ENCODE measurements around the gene TMEM116. TPM values are rescaled to one million over a fixed set of nuclear protein-coding genes. Genes with fewer than 3 reads are reported as not detected.
"Not testable (repeated sequence)": the region's sequence is repeated elsewhere in the genome, so short reads cannot be mapped to it uniquely, and the experiment has no call there.

TMEM116 gene
- total RNA-seq, 1 donor from 2014 or later, result 11.0 TPM

GRCh38 chr12:111952084-111952787, 60.7 kb downstream of the TMEM116 start:
- H3K4me3 Mint-ChIP-seq; H3K27ac Mint-ChIP-seq; intact Hi-C loops (cut with micrococcal nuclease); DNase-seq (ENCODE audit: low spot score); H3K27me3 Mint-ChIP-seq (ENCODE audit: insufficient read depth): not testable (repeated sequence)
- peaks cover 23% of the 10 kb centered on the region for H3K36me3 Mint-ChIP-seq (ENCODE audit: low read depth)
- peaks cover 43% of the 10 kb centered on the region for H3K4me1 Mint-ChIP-seq (ENCODE audit: low read depth)
- H3K9me3 Mint-ChIP-seq, result peaks cover 28% of the 10 kb centered on the region

- H3K4me3 Mint-ChIP-seq; H3K27ac Mint-ChIP-seq; H3K27me3 Mint-ChIP-seq (ENCODE audit: insufficient read depth): not testable (repeated sequence)
- Mint-ChIP-seq H3K4me1 (ENCODE audit: low read depth) (peaks cover 50% of the 10 kb centered on the region), H3K9me3 (peaks cover 26% of the 10 kb centered on the region), H3K36me3 (ENCODE audit: low read depth) (peaks cover 20% of the 10 kb centered on the region)
- intact Hi-C loops (cut with micrococcal nuclease), result loop anchor here (1.0 kb wide), 2 partner anchors 43 to 62 kb away; partner anchors contain the start of genes ERP29 and TMEM116
- DNase-seq (ENCODE audit: low spot score), result peak; percentile 45
Observed at GRCh38 chr12:111950961-111951676, 61.8 kb downstream of the TMEM116 start.

GRCh38 chr12:111943929-111944328, 69.0 kb downstream of the TMEM116 start:
- Mint-ChIP-seq H3K27me3 (ENCODE audit: insufficient read depth) (no peaks in the 10 kb centered on the region), H3K4me1 (ENCODE audit: low read depth) (peaks cover 28% of the 10 kb centered on the region), H3K27ac (no peak overlapping the region), H3K36me3 (ENCODE audit: low read depth) (no peaks in the 10 kb centered on the region), H3K9me3 (no peaks in the 10 kb centered on the region), H3K4me3 (no peak overlapping the region)
- DNase-seq (ENCODE audit: low spot score), result no peak
- intact Hi-C loops (cut with micrococcal nuclease), result loop anchor here (2.0 to 10.0 kb wide), 2 partner anchors 251 to 467 kb away; no protein-coding TSS in a partner anchor

DNA sequence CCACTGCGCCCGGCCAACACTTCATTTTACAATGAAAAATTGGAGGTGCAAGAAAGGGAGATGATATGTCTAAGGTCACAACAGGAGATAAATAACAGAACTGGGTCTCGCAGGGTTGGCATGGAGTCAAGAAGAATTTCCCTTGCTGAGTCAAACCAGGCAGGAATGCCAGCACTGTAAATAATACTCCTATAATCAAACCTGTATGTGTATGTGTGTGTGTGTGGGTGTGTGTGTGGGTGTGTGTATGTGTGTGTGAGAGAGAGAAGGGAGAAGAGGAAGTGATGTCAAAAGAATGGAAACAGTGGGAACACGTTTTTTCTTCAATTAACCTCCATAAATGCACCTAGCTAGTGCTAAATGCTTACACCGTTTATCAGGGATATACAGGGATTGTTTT, 70.4 kb downstream of the TMEM116 start:
- Mint-ChIP-seq H3K27me3 (ENCODE audit: insufficient read depth) (no peaks in the 10 kb centered on the region), H3K27ac (peak overlapping the region; percentile 27), H3K36me3 (ENCODE audit: low read depth) (no peaks in the 10 kb centered on the region), H3K4me3 (no peak overlapping the region), H3K4me1 (ENCODE audit: low read depth) (peaks cover 23% of the 10 kb centered on the region), H3K9me3 (no peaks in the 10 kb centered on the region)
- intact Hi-C loops (cut with micrococcal nuclease), result loop anchor here (10.0 kb wide), 1 partner anchor 252 kb away; no protein-coding TSS in a partner anchor
- DNase-seq (ENCODE audit: low spot score), result no peak

- Mint-ChIP-seq H3K4me3 (no peak overlapping the region), H3K27me3 (ENCODE audit: insufficient read depth) (no peaks in the 10 kb centered on the region), H3K36me3 (ENCODE audit: low read depth) (peaks cover 5% of the 10 kb centered on the region), H3K27ac (no peak overlapping the region), H3K9me3 (no peaks in the 10 kb centered on the region), H3K4me1 (ENCODE audit: low read depth) (peaks cover 1% of the 10 kb centered on the region)
- no peak for DNase-seq (ENCODE audit: low spot score)
- intact Hi-C loops (cut with micrococcal nuclease), result no loop called here
Observed at GRCh38 chr12:111937429-111937828, 75.5 kb downstream of the TMEM116 start.

DNA sequence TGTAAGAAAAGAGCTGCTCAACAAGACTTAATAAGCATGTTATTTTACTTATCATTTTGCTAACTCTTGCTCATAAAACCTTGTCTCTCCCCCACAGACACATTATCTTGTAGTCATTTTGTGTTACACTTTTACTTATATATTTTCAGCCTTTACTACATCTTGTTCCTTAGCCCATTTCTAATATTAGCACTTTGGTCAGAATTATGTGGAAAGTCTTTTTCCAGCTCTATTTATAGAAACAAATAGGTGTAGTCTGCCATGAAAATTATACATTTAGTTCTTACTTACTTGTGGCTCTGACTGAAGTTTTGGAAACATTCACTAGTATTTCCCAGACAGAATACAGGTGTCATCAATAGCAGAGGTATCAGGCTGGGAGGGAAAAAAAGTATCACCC, 76.1 kb downstream of the TMEM116 start:
- H3K4me3 Mint-ChIP-seq, result no peak overlapping the region
- intact Hi-C loops (cut with micrococcal nuclease), result no loop called here
- H3K36me3 Mint-ChIP-seq (ENCODE audit: low read depth), result peaks cover 8% of the 10 kb centered on the region
- H3K4me1 Mint-ChIP-seq (ENCODE audit: low read depth), result no peaks in the 10 kb centered on the region
- no peaks in the 10 kb centered on the region for H3K9me3 Mint-ChIP-seq
- H3K27ac Mint-ChIP-seq, result no peak overlapping the region
- no peak for DNase-seq (ENCODE audit: low spot score)
- no peaks in the 10 kb centered on the region for H3K27me3 Mint-ChIP-seq (ENCODE audit: insufficient read depth)

GRCh38 chr12:111932241-111932640, 80.7 kb downstream of the TMEM116 start:
- H3K27me3 Mint-ChIP-seq (ENCODE audit: insufficient read depth), result no peaks in the 10 kb centered on the region
- DNase-seq (ENCODE audit: low spot score), result no peak
- peaks cover 8% of the 10 kb centered on the region for H3K36me3 Mint-ChIP-seq (ENCODE audit: low read depth)
- no peak overlapping the region for H3K4me3 Mint-ChIP-seq
- H3K9me3 Mint-ChIP-seq, result no peaks in the 10 kb centered on the region
- no peak overlapping the region for H3K27ac Mint-ChIP-seq
- intact Hi-C loops (cut with micrococcal nuclease), result no loop called here
- no peaks in the 10 kb centered on the region for H3K4me1 Mint-ChIP-seq (ENCODE audit: low read depth)

DNA sequence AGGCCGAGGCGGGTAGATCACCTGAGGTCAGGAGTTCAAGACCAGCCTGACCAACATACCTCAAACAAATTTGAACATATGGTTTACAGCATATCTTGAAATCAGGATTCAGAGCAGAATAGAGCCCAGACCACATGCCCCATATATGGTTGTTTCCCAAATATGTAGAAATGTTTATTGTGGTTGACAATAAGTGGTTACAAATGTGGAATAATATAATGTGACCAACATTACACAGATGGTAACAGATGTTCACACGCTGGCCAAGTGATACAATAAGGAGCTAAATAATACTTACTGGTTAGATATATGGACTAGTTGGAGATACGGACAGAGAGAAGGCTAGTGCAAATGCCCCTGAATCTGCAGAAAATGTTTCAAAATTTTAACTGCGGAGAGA, 85.6 kb downstream of the TMEM116 start:
- H3K27ac Mint-ChIP-seq, result no peak overlapping the region
- H3K36me3 Mint-ChIP-seq (ENCODE audit: low read depth), result peaks cover 3% of the 10 kb centered on the region
- DNase-seq (ENCODE audit: low spot score), result no peak
- H3K4me3 Mint-ChIP-seq, result no peak overlapping the region
- H3K4me1 Mint-ChIP-seq (ENCODE audit: low read depth), result no peaks in the 10 kb centered on the region
- H3K9me3 Mint-ChIP-seq, result no peaks in the 10 kb centered on the region
- intact Hi-C loops (cut with micrococcal nuclease), result no loop called here
- no peaks in the 10 kb centered on the region for H3K27me3 Mint-ChIP-seq (ENCODE audit: insufficient read depth)

GRCh38 chr12:111926631-111927030, 86.3 kb downstream of the TMEM116 start:
- Mint-ChIP-seq H3K4me3 (no peak overlapping the region), H3K4me1 (ENCODE audit: low read depth) (no peaks in the 10 kb centered on the region), H3K36me3 (ENCODE audit: low read depth) (no peaks in the 10 kb centered on the region), H3K27ac (no peak overlapping the region), H3K9me3 (no peaks in the 10 kb centered on the region), H3K27me3 (ENCODE audit: insufficient read depth) (no peaks in the 10 kb centered on the region)
- no peak for DNase-seq (ENCODE audit: low spot score)
- intact Hi-C loops (cut with micrococcal nuclease), result no loop called here

DNA sequence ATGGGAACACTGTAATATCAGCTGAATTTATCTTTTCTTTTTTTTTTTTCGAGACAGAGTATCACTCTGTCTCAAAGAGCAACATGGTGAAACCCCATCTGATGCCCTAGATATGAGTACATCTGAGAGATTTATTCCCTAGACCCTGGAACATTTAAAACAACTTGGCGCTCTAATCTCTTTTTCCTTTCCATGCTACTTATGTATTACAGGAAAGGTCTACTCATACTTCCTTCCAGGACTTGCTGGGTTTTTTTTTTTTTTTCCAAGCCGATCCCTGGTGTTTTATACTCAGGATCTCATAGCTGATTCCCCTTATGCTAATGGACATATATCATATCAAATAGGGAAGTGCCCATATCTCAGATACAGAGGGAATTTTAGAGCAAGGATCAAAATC, 87.8 kb downstream of the TMEM116 start:
- Mint-ChIP-seq H3K4me3 (no peak overlapping the region), H3K27me3 (ENCODE audit: insufficient read depth) (no peaks in the 10 kb centered on the region), H3K9me3 (no peaks in the 10 kb centered on the region), H3K4me1 (ENCODE audit: low read depth) (no peaks in the 10 kb centered on the region), H3K36me3 (ENCODE audit: low read depth) (no peaks in the 10 kb centered on the region), H3K27ac (no peak overlapping the region)
- intact Hi-C loops (cut with micrococcal nuclease), result no loop called here
- DNase-seq (ENCODE audit: low spot score), result no peak

DNA sequence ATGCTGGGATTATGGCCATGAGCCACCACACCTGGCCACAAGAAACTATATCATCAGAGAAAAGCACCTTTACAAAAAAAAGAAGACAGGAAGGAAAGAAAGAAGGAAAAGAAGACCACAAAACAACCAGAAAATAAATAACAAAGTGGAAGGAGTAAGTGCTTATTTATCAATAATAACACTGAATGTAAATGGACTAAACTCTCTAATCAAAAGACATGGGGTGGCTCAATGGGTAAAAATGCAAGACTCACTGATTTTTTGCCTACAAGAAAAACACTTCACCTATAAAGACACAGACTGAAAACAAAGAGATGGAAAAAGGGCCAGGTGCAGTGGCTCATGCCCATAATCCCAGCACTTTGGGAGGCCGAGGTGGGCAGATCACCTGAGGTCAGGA, 105.2 kb downstream of the TMEM116 start:
- Mint-ChIP-seq H3K4me1 (ENCODE audit: low read depth) (no peaks in the 10 kb centered on the region), H3K27me3 (ENCODE audit: insufficient read depth) (no peaks in the 10 kb centered on the region), H3K27ac (no peak overlapping the region), H3K4me3 (no peak overlapping the region), H3K9me3 (peaks cover 28% of the 10 kb centered on the region), H3K36me3 (ENCODE audit: low read depth) (peaks cover 40% of the 10 kb centered on the region)
- intact Hi-C loops (cut with micrococcal nuclease), result no loop called here
- DNase-seq (ENCODE audit: low spot score), result no peak

DNA sequence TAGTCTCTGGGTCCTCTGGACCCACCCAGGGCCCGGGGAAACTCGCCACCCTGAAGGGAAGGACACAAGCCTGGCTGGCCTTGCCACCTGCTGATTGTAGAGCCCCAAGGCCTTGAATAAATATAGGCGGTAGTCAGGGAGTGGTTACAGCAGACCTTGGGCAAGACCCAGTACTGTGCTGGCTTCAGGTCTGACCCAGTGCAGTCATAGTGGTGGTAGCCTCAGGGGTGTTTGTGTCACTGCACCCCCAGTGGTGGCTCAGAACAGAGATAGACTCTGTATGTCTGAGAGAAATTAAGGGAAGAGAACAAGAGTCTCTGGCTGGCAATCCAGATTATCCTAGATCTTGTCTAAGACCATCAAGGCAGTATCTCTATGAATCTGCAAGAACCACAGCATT, 107.5 kb downstream of the TMEM116 start:
- no peak for DNase-seq (ENCODE audit: low spot score)
- Mint-ChIP-seq H3K27ac (no peak overlapping the region), H3K27me3 (ENCODE audit: insufficient read depth) (no peaks in the 10 kb centered on the region), H3K4me3 (no peak overlapping the region), H3K36me3 (ENCODE audit: low read depth) (peaks cover 44% of the 10 kb centered on the region), H3K4me1 (ENCODE audit: low read depth) (no peaks in the 10 kb centered on the region), H3K9me3 (peaks cover 28% of the 10 kb centered on the region)
- intact Hi-C loops (cut with micrococcal nuclease), result no loop called here

DNA sequence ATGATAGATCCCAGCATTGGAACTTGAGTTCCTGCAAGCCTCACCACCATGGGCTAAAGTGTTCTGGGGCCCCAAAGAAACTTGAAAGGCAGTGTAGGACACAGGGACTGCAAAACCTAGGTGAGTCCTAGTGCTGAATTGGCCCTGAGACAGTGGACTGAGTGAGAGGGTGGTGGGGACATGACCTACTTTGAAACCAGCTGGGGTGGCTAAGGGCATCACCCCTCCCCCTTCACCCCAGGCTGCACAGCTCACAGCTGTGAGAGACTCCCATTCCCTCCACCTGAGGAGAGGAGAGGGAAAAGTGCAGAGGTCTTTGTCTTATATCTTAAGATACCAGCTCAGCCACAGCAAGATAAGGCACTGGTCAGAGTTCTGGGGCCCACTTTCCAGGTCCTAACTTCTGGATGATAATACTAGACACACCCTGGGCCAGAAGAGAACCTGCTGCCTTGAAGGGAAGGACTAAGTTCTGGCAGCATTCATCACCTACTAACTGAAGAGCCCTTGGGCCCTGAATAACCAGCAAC, 108.5 kb downstream of the TMEM116 start:
- H3K4me3 Mint-ChIP-seq, result no peak overlapping the region

More for the DNA sequence above, 108.5 kb downstream of the TMEM116 start:
- intact Hi-C loops (cut with micrococcal nuclease), result no loop called here
- Mint-ChIP-seq H3K4me1 (ENCODE audit: low read depth) (no peaks in the 10 kb centered on the region), H3K27me3 (ENCODE audit: insufficient read depth) (no peaks in the 10 kb centered on the region), H3K27ac (no peak overlapping the region), H3K36me3 (ENCODE audit: low read depth) (peaks cover 44% of the 10 kb centered on the region), H3K9me3 (peaks cover 25% of the 10 kb centered on the region)
- no peak for DNase-seq (ENCODE audit: low spot score)
